GM20431 (cell line): ENCODE data around the gene SPP1.

Experiments used
- in situ Hi-C: fragments of 300-500 bp; cut with MseI, MboI; formaldehyde crosslinking; loops from one replicate; pipeline ENCODE4 v1.15.0; 2020; ENCODE audit warnings: low sequenced_read_pairs; ENCODE audit not compliant: unreplicated experiment

Gene SPP1

DNA sequence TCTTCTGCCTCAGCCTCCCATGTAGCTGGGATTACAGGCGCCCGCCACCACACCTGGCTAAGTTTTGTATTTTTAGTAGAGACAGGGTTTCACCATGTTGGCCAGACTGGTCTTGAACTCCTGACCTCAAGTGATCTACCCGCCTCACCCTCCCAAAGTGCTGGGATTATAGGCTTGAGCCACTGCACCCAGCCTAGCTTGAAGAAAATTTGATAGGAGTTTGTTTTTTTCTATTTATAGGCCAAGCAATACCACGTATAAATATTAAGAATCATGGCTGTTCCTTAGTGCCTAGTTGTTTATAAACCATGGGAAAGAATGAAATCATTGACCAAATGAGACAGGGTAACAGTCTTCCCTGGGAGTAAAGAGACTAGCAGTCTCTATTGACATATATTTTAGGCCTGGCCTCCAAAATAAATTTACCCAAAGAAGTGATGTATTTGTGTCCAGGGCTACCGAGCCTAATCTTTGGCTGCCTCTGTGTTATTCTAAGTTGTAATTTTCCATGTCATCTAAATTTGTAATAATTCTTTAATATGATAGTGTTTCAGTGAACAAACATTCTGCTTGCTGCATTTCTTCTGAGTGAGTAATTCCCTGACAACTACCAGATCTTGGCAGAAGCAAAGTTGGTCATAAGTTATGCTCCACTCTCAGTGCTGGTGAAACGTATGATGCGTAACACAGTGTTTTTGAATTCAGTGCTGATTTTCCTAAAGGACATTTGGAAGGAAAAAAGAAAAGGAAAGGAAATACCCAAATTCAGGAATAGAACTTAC, 42.2 kb downstream of the SPP1 start:
- in situ Hi-C loops = no loop called here

DNA sequence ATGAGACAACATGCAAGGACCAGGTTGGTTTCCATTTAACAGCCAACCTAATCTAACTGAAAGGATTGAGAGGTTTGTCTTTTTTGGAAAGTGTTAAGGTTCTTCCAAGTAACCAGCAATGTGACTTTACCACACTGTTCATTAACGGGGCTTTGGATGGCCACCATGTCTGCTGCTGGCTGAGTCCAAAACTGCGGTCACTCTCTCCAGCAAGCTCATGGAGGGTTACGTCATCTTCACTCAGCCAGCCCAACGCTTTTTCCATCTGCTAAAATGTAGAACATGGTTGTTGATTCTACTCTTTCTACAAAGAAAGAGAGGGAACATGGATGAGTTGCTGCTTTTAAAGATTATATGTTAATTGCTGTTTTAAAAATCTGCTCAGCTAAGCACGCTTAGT, 43.0 kb downstream of the SPP1 start:
- in situ Hi-C loops = no loop called here

DNA sequence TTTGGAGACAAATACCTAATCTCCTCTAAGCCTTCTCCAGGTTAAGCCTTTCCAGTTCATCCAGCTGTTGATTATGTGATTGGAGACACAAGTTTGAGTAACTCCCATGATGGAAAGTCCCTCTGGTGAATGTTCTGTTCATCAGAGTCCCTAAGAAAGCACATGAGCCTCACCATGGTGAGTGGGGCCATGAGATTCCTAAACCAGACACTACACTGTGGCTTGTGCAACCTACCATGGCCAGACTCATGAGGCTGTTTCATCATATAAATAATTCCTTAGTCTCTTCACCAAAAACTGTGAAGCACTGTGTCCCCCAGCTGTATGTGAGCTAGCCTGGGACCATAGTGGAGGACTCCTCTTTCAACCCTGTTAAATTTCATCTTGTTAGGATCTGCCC, 46.3 kb downstream of the SPP1 start:
- in situ Hi-C loops = no loop called here

DNA sequence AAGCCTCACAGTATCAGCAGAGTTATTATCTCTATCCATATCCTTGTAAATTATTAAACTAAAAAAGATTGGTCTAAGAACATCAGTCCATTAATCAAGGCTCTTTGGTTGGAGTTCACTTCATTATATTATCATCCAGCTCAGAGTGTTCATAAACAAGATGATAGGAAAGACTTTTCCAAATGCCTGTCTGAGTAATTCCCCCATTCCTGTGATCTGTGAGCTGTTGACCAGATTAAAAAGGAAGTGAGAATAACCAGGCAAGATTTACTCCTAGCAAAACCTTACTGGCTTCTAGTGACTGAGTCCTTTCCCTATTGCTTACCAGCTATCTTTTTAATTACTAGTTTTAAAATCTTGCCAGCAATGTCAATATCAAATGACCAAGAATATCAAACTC, 46.8 kb downstream of the SPP1 start:
- in situ Hi-C loops = no loop called here

DNA sequence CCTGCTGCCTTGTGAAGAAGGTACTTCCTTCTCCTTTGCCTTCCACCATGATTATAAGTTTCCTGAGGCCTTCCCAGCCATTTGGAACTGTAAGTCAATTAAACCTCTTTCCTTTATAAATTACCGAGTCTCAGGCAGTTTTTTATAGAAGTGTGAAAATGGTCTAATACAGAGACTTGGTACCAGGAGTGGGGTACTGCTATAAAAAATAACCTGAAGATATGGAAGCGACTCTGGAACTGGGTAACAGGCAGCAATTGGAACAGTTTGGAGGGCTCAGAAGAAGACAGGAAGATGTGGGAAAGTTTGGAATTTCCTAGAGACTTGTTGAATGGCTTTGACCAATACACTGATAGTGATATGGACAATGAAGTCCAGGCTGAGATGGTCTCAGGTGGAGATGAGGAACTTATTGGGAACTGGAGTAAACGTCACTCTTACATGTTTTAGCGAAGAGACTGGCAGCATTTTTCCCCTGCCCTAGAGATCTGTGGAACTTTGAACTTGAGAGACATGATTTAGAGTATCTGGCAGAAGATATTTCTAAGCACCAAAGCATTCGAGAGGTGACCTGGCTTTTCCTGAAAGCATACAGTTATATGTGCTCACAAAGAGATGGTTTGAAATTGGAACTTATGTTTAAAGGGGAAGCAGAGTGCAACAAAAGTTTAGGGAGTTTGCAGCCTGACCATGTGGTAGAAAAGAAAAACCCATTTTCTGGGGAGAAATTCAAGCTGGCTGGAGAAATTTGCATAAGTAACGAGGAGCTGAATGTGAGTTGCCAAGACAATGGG, 50.6 kb downstream of the SPP1 start:
- in situ Hi-C loops = loop anchor here (25.0 kb wide), 1 partner anchor 486 kb away; the partner anchor contains the start of gene PYURF

DNA sequence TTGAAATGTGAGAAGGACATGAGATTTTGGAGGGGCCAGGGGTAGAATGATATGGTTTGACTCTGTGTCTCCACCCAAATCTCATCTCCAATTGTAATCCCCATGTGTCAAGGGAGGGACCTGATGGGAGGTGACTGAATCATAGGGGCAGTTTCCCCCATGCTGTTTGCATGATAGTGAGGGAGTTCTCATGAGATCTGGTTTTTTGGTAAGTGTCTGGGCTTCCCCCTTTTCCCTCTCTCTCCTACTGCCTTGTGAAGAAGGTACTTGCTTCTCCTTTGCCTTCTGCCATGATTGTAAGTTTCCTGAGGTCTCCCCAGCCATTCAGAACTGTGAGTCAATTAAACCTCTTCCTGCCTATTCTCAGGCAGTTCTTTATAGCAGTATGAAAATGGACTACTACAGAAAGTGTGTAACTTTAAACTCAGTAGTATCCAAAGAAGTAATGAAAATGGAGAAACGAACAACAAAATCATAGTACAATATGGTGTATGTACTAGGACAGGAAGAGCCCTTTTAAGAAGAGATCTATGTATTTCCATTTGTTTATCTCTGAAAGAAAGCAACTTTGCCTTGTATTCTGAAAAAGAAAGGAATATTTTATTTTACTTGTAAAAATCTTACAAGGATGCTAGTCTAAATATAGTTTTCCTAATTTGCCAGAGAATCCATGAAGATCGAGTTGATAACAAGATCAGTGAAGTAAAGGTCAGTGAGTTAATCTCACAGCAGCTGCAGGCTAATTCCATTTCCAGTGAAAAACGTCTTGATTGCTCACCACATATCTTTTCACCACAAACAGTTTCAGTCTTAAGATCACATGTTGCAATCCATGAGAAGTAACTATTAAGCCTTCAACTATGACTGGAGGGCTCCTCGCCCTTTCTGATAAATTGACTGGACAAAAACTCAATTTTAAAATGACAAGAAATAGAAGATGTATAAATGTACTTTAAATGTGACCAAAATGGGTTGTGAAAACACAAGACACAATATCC, 52.4 kb downstream of the SPP1 start:
- in situ Hi-C loops = loop anchor here (25.0 kb wide), 1 partner anchor 484 kb away; the partner anchor contains the start of gene PYURF

DNA sequence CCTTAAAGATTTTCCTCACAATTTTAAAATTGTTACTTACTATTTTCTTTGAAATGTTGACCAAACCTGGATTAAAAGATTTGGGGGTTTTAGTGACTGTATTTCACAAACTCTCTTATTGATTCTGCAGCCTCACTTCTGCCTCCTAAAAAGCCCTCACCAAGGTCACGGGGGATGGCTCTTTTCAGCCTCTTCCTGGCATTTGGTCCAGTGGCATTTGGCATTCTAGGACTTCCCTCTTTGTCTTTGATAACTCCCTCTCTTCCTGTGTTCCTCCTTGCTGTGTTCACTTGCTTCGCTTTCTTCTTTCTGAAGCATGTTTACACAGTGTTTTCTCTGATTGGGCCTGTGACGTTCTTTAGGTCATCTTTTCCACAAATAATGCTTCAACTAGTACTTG, 53.4 kb downstream of the SPP1 start:
- in situ Hi-C loops = loop anchor here (25.0 kb wide), 1 partner anchor 483 kb away; the partner anchor contains the start of gene PYURF

DNA sequence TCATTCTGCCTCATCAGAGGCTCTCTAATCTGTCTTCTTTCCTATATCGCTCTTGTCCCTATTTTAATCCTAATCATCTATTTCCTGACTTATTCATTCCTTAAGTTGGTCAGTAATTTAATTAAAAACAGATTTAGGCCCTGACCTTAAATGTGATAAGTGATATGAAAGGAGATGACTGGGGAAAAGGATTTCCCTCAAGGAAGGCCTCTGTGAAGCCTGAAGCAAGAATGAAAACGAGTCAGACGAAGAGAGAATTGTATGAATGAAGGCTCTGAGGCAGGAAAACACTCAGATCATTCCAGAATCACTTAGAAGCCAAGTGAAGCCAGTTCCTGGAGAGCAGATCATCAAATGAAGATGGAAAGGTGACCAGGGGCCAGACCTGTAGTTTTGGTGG, 54.0 kb downstream of the SPP1 start:
- in situ Hi-C loops = loop anchor here (25.0 kb wide), 1 partner anchor 483 kb away; the partner anchor contains the start of gene PYURF

DNA sequence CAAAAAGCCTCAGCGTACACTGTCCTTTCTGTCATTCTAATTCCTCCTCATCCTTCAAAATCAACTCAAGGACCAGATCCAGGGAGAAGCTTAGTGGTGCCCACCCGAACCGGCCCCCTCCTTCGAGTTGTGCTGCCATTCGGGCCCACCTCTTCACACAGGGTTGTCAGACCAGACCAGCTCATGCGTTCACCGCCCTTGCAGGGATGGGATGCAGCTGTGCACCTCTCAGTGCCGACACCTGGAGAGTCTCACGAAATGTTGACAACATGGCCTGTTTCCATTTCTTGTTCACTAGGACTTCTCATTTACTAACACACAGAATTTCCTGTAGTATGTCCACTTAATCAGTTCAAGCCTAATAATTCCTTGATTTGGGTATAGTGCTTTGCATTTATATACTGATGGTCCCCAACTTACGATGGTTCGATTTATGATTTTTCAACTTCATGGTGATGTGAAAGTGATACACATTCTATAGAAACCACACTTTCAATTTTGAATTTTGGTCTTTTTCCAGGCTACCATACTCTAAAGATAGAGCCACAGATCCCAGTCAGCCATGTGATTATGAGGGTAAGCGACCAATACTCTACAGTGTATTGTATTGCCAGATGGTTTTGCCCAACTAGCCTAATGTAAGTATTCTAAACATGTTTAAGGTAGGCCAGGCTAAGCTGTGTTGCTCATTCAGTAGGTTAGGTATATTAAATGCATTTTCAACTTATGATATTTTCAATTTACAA, 55.2 kb downstream of the SPP1 start:
- in situ Hi-C loops = loop anchor here (10.0 to 25.0 kb wide), 2 partner anchors 184 to 482 kb away; partner anchors contain the start of gene PYURF
